HG02852 (cell line): Measurements from ENCODE around the gene RSPO1.
A peak's percentile ranks its signal among the peaks of the same experiment; 100 is the strongest.
"Not testable (repeated sequence)": the region's sequence is repeated elsewhere in the genome, so short reads cannot be mapped to it uniquely, and the experiment has no call there.

ENCODE experiments used
- ATAC-seq: cut with Tn5 transposase; IDR thresholded peaks from one replicate; pipeline ENCODE4 v1.9.1; 2021; ENCODE audit warnings: mild to moderate bottlenecking, moderate library complexity; ENCODE audit not compliant: unreplicated experiment

RSPO1 gene

GRCh38 chr1:37634244-37634991 lies at the start of gene RSPO1:
Gene RSPO1 (minus strand): TSS chr1:37634892. CDS start chr1:37629661, 5,231 bp downstream.
- no peak for ATAC-seq

- not testable (repeated sequence) for ATAC-seq
Observed at GRCh38 chr1:37684182-37684581, 49.5 kb upstream of the RSPO1 start.

- no peak for ATAC-seq
Observed at GRCh38 chr1:37682334-37682987, 47.8 kb upstream of the RSPO1 start.

- ATAC-seq, result no peak
Observed at GRCh38 chr1:37680933-37681332, 46.2 kb upstream of the RSPO1 start.

- no peak for ATAC-seq
Observed at GRCh38 chr1:37677808-37678207, 43.1 kb upstream of the RSPO1 start.

GRCh38 chr1:37677143-37677439 lies 42.4 kb upstream of the RSPO1 start:
- ATAC-seq, result no peak

- peak; percentile 47 for ATAC-seq
Observed at GRCh38 chr1:37676281-37677142, 41.8 kb upstream of the RSPO1 start.

GRCh38 chr1:37673920-37674319 lies 39.2 kb upstream of the RSPO1 start:
- no peak for ATAC-seq

- ATAC-seq, result no peak
Observed at GRCh38 chr1:37672136-37672870, 37.6 kb upstream of the RSPO1 start.

GRCh38 chr1:37671261-37671660 lies 36.6 kb upstream of the RSPO1 start:
- no peak for ATAC-seq

GRCh38 chr1:37670133-37670532 lies 35.4 kb upstream of the RSPO1 start:
- no peak for ATAC-seq

- no peak for ATAC-seq
Observed at GRCh38 chr1:37667023-37667671, 32.5 kb upstream of the RSPO1 start.

- ATAC-seq, result no peak
Observed at GRCh38 chr1:37666241-37666867, 31.7 kb upstream of the RSPO1 start.

GRCh38 chr1:37663426-37664000 lies 28.8 kb upstream of the RSPO1 start:
- no peak for ATAC-seq

- ATAC-seq, result no peak
Observed at GRCh38 chr1:37662031-37662755, 27.5 kb upstream of the RSPO1 start.

GRCh38 chr1:37661401-37661800 lies 26.7 kb upstream of the RSPO1 start:
- ATAC-seq, result no peak

GRCh38 chr1:37660664-37661063 lies 26.0 kb upstream of the RSPO1 start:
- ATAC-seq, result no peak

GRCh38 chr1:37658486-37658885 lies 23.8 kb upstream of the RSPO1 start:
- ATAC-seq, result no peak
